Measurements from ENCODE around the gene ARRB1. TPM values are rescaled to one million over a fixed set of nuclear protein-coding genes. Genes with fewer than 3 reads are reported as not detected.
A peak's percentile ranks its signal among the peaks of the same experiment; 100 is the strongest.

Gene ARRB1
- total RNA-seq, 1 experiment from 2014 or later = 116 TPM

- Histone ChIP-seq H3K9me3 (no peaks in the 10 kb centered on the region), H3K4me3 (ENCODE audit: low read depth, low read length) (no peak overlapping the region), H3K4me1 (peaks cover 4% of the 10 kb centered on the region; the same call in 1 of the 2 replicates), H3K36me3 (ENCODE audit: control insufficient read depth, insufficient read depth, low read length) (no peaks in the 10 kb centered on the region), H3K27me3 (replicated peaks; ENCODE audit: control insufficient read depth, insufficient read depth, low read length) (no peaks in the 10 kb centered on the region)
- CTCF ChIA-PET = no interaction called here
- no peak overlapping the region for H3K27ac Mint-ChIP-seq (ENCODE audit: unreplicated experiment)
- H3K4me1 Mint-ChIP-seq (ENCODE audit: low read depth, unreplicated experiment) = peaks cover 6% of the 10 kb centered on the region
- no peak for DNase-seq
- H3K9me3 Mint-ChIP-seq (ENCODE audit: unreplicated experiment) = no peaks in the 10 kb centered on the region
- H3K4me3 Mint-ChIP-seq (ENCODE audit: unreplicated experiment) = no peak overlapping the region
- no TSS peak for BruUV-seq (replicated peaks)
- TF ChIP-seq, protein P1, sequence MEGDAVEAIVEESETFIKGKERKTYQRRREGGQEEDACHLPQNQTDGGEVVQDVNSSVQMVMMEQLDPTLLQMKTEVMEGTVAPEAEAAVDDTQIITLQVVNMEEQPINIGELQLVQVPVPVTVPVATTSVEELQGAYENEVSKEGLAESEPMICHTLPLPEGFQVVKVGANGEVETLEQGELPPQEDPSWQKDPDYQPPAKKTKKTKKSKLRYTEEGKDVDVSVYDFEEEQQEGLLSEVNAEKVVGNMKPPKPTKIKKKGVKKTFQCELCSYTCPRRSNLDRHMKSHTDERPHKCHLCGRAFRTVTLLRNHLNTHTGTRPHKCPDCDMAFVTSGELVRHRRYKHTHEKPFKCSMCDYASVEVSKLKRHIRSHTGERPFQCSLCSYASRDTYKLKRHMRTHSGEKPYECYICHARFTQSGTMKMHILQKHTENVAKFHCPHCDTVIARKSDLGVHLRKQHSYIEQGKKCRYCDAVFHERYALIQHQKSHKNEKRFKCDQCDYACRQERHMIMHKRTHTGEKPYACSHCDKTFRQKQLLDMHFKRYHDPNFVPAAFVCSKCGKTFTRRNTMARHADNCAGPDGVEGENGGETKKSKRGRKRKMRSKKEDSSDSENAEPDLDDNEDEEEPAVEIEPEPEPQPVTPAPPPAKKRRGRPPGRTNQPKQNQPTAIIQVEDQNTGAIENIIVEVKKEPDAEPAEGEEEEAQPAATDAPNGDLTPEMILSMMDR (IDR thresholded peaks at IDR 0.05; ENCODE audit: insufficient read depth in 1 of 2, low read depth in 1 of 2, low read length in 1 of 2, severe bottlenecking in 1 of 2, unreplicated experiment in 1 of 2) = no peak
- intact Hi-C loops (cut with micrococcal nuclease; ENCODE audit: unreplicated experiment) = no loop called here
- POLR2A ChIA-PET = no interaction called here
- H3K36me3 Mint-ChIP-seq (ENCODE audit: insufficient read depth, unreplicated experiment) = peaks cover 25% of the 10 kb centered on the region
- no peaks in the 10 kb centered on the region for H3K27me3 Mint-ChIP-seq (ENCODE audit: insufficient read depth, unreplicated experiment)
Measured at GRCh38 chr11:75298976-75299260, 52.5 kb downstream of the ARRB1 start.

DNA sequence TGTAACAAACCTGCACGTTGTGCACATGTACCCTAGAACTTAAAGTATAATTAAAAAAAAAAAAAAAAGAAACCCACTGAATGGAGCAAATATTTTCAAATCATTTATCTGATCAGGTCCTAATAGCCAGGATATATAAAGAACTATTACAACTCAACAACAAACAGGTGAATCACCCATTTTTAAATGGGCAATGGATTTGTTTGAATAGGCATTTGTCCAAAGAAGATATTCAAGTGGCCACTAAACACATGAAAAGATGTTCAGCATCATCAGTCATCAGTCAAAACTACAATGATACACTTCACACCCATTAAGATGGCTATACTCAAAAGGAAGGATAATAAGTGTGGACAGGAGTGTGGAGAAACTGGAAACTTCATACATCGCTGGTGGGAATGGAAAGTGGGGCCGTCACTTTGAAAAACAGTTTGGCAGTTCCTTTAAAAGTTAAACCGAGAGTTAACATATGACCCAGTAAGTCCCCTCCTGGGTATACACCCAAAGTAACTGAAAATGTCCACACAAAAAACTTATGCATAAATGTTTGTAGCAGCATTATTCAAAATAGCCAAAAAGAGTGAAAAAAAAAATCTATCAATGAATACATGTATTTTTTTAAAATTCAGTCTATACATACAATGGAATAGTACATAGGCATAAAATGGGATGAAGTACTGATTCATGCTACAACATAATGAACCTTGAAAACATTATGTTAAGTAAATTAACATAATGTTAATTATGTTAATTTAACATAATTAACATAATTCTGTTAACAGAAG lies 53.1 kb downstream of the ARRB1 start:
- H3K4me3 Mint-ChIP-seq (ENCODE audit: unreplicated experiment) = no peak overlapping the region
- H3K27ac Mint-ChIP-seq (ENCODE audit: unreplicated experiment) = no peak overlapping the region
- Histone ChIP-seq H3K36me3 (ENCODE audit: control insufficient read depth, insufficient read depth, low read length) (no peaks in the 10 kb centered on the region), H3K4me3 (ENCODE audit: low read depth, low read length) (no peak overlapping the region), H3K9me3 (no peaks in the 10 kb centered on the region), H3K27me3 (replicated peaks; ENCODE audit: control insufficient read depth, insufficient read depth, low read length) (no peaks in the 10 kb centered on the region), H3K4me1 (peaks cover 4% of the 10 kb centered on the region; the same call in 1 of the 2 replicates)
- ChIA-PET CTCF (no interaction called here), POLR2A (no interaction called here)
- intact Hi-C loops (cut with micrococcal nuclease; ENCODE audit: unreplicated experiment) = no loop called here
- peaks cover 5% of the 10 kb centered on the region for H3K4me1 Mint-ChIP-seq (ENCODE audit: low read depth, unreplicated experiment)
- peaks cover 23% of the 10 kb centered on the region for H3K36me3 Mint-ChIP-seq (ENCODE audit: insufficient read depth, unreplicated experiment)
- TF ChIP-seq, protein P1 (IDR thresholded peaks at IDR 0.05; ENCODE audit: insufficient read depth in 1 of 2, low read depth in 1 of 2, low read length in 1 of 2, severe bottlenecking in 1 of 2, unreplicated experiment in 1 of 2) = no peak
- DNase-seq = no peak
- no peaks in the 10 kb centered on the region for H3K9me3 Mint-ChIP-seq (ENCODE audit: unreplicated experiment)
- no TSS peak for BruUV-seq (replicated peaks)
- no peaks in the 10 kb centered on the region for H3K27me3 Mint-ChIP-seq (ENCODE audit: insufficient read depth, unreplicated experiment)

DNA sequence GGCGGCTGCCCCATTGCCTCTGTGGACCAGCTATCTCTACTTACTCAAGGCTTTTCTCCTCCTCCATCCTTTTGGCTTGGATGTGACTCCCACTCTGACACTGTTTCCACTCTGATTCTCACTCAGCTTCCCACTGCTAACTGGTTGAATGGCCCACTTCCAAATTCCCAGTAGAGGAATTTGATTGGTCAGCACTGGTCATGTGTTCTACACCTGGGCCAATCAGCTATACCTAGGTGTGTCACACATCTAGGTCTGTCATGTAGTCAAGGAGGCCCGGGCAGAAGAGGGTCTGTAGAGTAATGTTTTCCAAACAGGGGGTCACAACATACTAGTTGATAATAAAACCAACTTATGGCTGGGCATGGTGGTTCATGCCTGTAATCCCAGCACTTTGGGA lies 57.6 kb downstream of the ARRB1 start:
- no peaks in the 10 kb centered on the region for H3K27me3 Mint-ChIP-seq (ENCODE audit: insufficient read depth, unreplicated experiment)
- Histone ChIP-seq H3K27me3 (replicated peaks; ENCODE audit: control insufficient read depth, insufficient read depth, low read length) (no peaks in the 10 kb centered on the region), H3K9me3 (no peaks in the 10 kb centered on the region), H3K36me3 (ENCODE audit: control insufficient read depth, insufficient read depth, low read length) (peaks cover 1% of the 10 kb centered on the region; the same call in 1 of the 2 replicates), H3K4me1 (no peaks in the 10 kb centered on the region), H3K4me3 (ENCODE audit: low read depth, low read length) (no peak overlapping the region)
- H3K4me3 Mint-ChIP-seq (ENCODE audit: unreplicated experiment) = no peak overlapping the region
- TF ChIP-seq, protein P1 (IDR thresholded peaks at IDR 0.05; ENCODE audit: insufficient read depth in 1 of 2, low read depth in 1 of 2, low read length in 1 of 2, severe bottlenecking in 1 of 2, unreplicated experiment in 1 of 2) = no peak
- no TSS peak for BruUV-seq (replicated peaks)
- POLR2A ChIA-PET = no interaction called here
- H3K36me3 Mint-ChIP-seq (ENCODE audit: insufficient read depth, unreplicated experiment) = peaks cover 21% of the 10 kb centered on the region
- H3K9me3 Mint-ChIP-seq (ENCODE audit: unreplicated experiment) = no peaks in the 10 kb centered on the region
- CTCF ChIA-PET = interaction anchor here (1.3 kb wide), 1 partner anchor 45 kb away, joined by 3 read pairs; no protein-coding TSS in a partner anchor
- H3K27ac Mint-ChIP-seq (ENCODE audit: unreplicated experiment) = peak overlapping the region; percentile 4
- intact Hi-C loops (cut with micrococcal nuclease; ENCODE audit: unreplicated experiment) = no loop called here
- peaks cover 6% of the 10 kb centered on the region for H3K4me1 Mint-ChIP-seq (ENCODE audit: low read depth, unreplicated experiment)
- DNase-seq = no peak

Measured in Caco-2 (cell line).